Sigmoid colon (tissue), 4 donors: ENCODE results near the gene TTLL11.

ENCODE experiments used
- EP300 ChIP-seq, 4 donors: sonication (generic); formaldehyde crosslinking; IDR thresholded peaks; one replicate each; pipeline ENCODE4 v1.6.1; 2017; ENCODE audit warnings: antibody characterized with exemption in 4 of 4
- POLR2AphosphoS5 ChIP-seq, 4 donors: sonication (generic); formaldehyde crosslinking; IDR thresholded peaks; one replicate each; pipeline ENCODE4 v1.6.1; 2017; ENCODE audit warnings: antibody characterized with exemption in 4 of 4

DNA sequence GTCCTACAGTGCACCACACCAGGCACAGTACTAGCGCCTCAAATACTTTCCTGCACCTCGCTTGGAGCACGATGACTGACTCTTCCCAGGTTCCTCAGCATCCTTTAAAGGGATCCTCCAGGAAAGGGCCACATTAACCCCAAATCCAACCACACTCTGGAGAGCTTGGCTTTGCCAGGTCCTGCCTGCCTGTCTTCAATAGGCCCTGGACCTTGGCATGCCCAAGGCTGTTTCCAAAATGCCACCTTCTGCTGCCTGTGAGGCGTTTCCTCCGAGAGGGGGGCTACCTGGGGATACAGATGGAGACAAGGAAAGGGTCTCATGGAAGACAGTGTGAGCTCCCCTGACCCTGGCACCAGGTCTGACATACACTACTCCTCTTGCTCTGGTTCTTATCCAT lies 271.8 kb downstream of the TTLL11 start:
- TF ChIP-seq EP300 (IDR thresholded peaks at IDR 0.05) (no peak), POLR2AphosphoS5 (IDR thresholded peaks at IDR 0.05) (no peak)
